Heart left ventricle (tissue), 13 donors: ENCODE measurements around the gene P3H1.

ENCODE experiments used
- CTCF ChIP-seq, 12 donors: fragments of 200-600 bp; sonication (generic) in 4 of 12; IDR thresholded peaks; one replicate each; pipeline versions ENCODE4 v1.5.0 to v1.8.0; 2018 to 2022; ENCODE audit warnings: antibody characterized with exemption in 12 of 12, mild to moderate bottlenecking in 5 of 12
- POLR2A ChIP-seq, 2 donors: fragments of 450-650 bp; IDR thresholded peaks; one replicate each; pipeline ENCODE4 v1.6.1; 2017; ENCODE audit warnings: antibody characterized with exemption in 2 of 2, mild to moderate bottlenecking in 2 of 2, moderate library complexity in 2 of 2
- donor health status: ischemic (EF 13 %, LVEDD 7.1; RV severe dilation, severe dysfunction).
- donor health status: DM: no; HTN: yes; CAD: no.
- donor health status: DM: no; HTN: no; CAD: no.
- donor health status: ischemic (EF 25% LVEDD 6.9; RV normal size, moderate dysfunction).
- donor health status: ischemic (EF 25% LVEDD 5.7; RV mildly dilated, moderate dysfunction).
- donor health status: ischemic (EF 35%, LVEDD 5.7; RV mildly dilated, moderate dysfunction).
- donor health status: nonischemic (EF 11% LVEDD 7.7; RV severe dilation, severe dysfunction).
- donor health status: DM: yes; HTN: yes; CAD: no.
- donor health status: PGD.
- donor health status: ischemic (EF 29% LVEDD 5.4; RV normal size, mild dysfunction).
- donor health status: nonischemic (EF 23%, LVEDD 6.1; RV moderate dilation, normal function).

GRCh38 chr1:42734201-42735035 is 32.4 kb downstream of the P3H1 start:
- TF ChIP-seq CTCF (IDR thresholded peaks at IDR 0.05) (no peak), POLR2A (IDR thresholded peaks at IDR 0.05) (no peak)
